Bronchus fibroblast of lung (primary cell): Measurements from ENCODE around the gene PLA2R1. TPM values are rescaled to one million over a fixed set of nuclear protein-coding genes. Genes with fewer than 3 reads are reported as not detected.

Experiments
- total RNA-seq: library from RNA; depleted of rRNA; stranded (reverse); fragments of >200 nt; gene quantifications from 2 replicates; pipeline ENCODE4 v1.2.3, GENCODE V29; 2015

PLA2R1 gene
- 1.3 and 1.5 TPM in 2 replicates for total RNA-seq

GRCh38 chr2:160062292-160063005 lies at the start of gene PLA2R1:
Gene PLA2R1 (minus strand): TSS chr2:160062615. CDS start chr2:160062403, 212 bp downstream.

GRCh38 chr2:159904127-159904958 lies 158.1 kb downstream of the PLA2R1 start, which contains the start of gene LY75:
Gene LY75 (minus strand): TSS chr2:159904756.

Other genes with a start within 250 kb of the PLA2R1 start
- 0.34 and 0.74 TPM in 2 replicates for gene LY75, start 157.9 kb downstream of the PLA2R1 start, total RNA-seq
- under 0.01 and 0.17 TPM in 2 replicates for gene ITGB6, start 137.7 kb upstream of the PLA2R1 start, total RNA-seq